ENCODE results near the gene AGBL4.

AGBL4 gene

GRCh38 chr1:49765034-49765433, 258.7 kb downstream of the AGBL4 start:
- TF ChIP-seq MAX (IDR thresholded peaks at IDR 0.05), result no peak
- no peak for TF ChIP-seq REST (IDR thresholded peaks at IDR 0.05; ENCODE audit: low read depth)
- TF ChIP-seq EP300 (IDR thresholded peaks at IDR 0.05; ENCODE audit: borderline replicate concordance), result no peak
- no peak for TF ChIP-seq TCF12 (IDR thresholded peaks at IDR 0.05; ENCODE audit: low read depth)
- no peak for TF ChIP-seq TEAD4 (IDR thresholded peaks at IDR 0.05)
- TF ChIP-seq RAD21 (IDR thresholded peaks at IDR 0.05; ENCODE audit: low read depth), result no peak
- TF ChIP-seq USF1 (IDR thresholded peaks at IDR 0.05), result no peak
- no peak for TF ChIP-seq NFIC (IDR thresholded peaks at IDR 0.05)
- no peak for TF ChIP-seq TAF1 (IDR thresholded peaks at IDR 0.05; ENCODE audit: low read depth)

GRCh38 chr1:49728377-49728776, 295.4 kb downstream of the AGBL4 start:
- TF ChIP-seq FOXM1 (IDR thresholded peaks at IDR 0.05; ENCODE audit: borderline replicate concordance, low read depth), result no peak
- TF ChIP-seq EP300 (IDR thresholded peaks at IDR 0.05; ENCODE audit: borderline replicate concordance), result no peak
- no peak for TF ChIP-seq TEAD4 (IDR thresholded peaks at IDR 0.05)
- TF ChIP-seq CREB1 (IDR thresholded peaks at IDR 0.05; ENCODE audit: low read depth), result no peak
- TF ChIP-seq TAF1 (IDR thresholded peaks at IDR 0.05; ENCODE audit: low read depth), result no peak
- TF ChIP-seq MAX (IDR thresholded peaks at IDR 0.05), result no peak
- TF ChIP-seq ZBTB7A (IDR thresholded peaks at IDR 0.05; ENCODE audit: low read depth), result no peak
- TF ChIP-seq RAD21 (IDR thresholded peaks at IDR 0.05; ENCODE audit: low read depth), result no peak
- no peak for TF ChIP-seq YY1 (IDR thresholded peaks at IDR 0.05; ENCODE audit: low read depth)
- TF ChIP-seq CEBPB (IDR thresholded peaks at IDR 0.05), result no peak
- no peak for TF ChIP-seq EGR1 (IDR thresholded peaks at IDR 0.05)
- no peak for TF ChIP-seq USF1 (IDR thresholded peaks at IDR 0.05)
- TF ChIP-seq NFIC (IDR thresholded peaks at IDR 0.05), result no peak
- TF ChIP-seq TCF12 (IDR thresholded peaks at IDR 0.05; ENCODE audit: low read depth), result no peak
- no peak for TF ChIP-seq REST (IDR thresholded peaks at IDR 0.05; ENCODE audit: low read depth)

GRCh38 chr1:49723662-49724061, 300.1 kb downstream of the AGBL4 start:
- TF ChIP-seq TAF1 (IDR thresholded peaks at IDR 0.05; ENCODE audit: low read depth), result no peak
- no peak for TF ChIP-seq TEAD4 (IDR thresholded peaks at IDR 0.05)
- TF ChIP-seq FOXM1 (IDR thresholded peaks at IDR 0.05; ENCODE audit: borderline replicate concordance, low read depth), result no peak
- TF ChIP-seq TCF12 (IDR thresholded peaks at IDR 0.05; ENCODE audit: low read depth), result no peak
- no peak for TF ChIP-seq ZBTB7A (IDR thresholded peaks at IDR 0.05; ENCODE audit: low read depth)
- no peak for TF ChIP-seq MAX (IDR thresholded peaks at IDR 0.05)
- TF ChIP-seq RAD21 (IDR thresholded peaks at IDR 0.05; ENCODE audit: low read depth), result no peak
- no peak for TF ChIP-seq CREB1 (IDR thresholded peaks at IDR 0.05; ENCODE audit: low read depth)
- TF ChIP-seq EP300 (IDR thresholded peaks at IDR 0.05; ENCODE audit: borderline replicate concordance), result no peak
- no peak for TF ChIP-seq YY1 (IDR thresholded peaks at IDR 0.05; ENCODE audit: low read depth)
- TF ChIP-seq CEBPB (IDR thresholded peaks at IDR 0.05), result no peak
- no peak for TF ChIP-seq USF1 (IDR thresholded peaks at IDR 0.05)
- TF ChIP-seq NFIC (IDR thresholded peaks at IDR 0.05), result no peak
- no peak for TF ChIP-seq REST (IDR thresholded peaks at IDR 0.05; ENCODE audit: low read depth)
- no peak for TF ChIP-seq EGR1 (IDR thresholded peaks at IDR 0.05)

GRCh38 chr1:49694251-49694827, 329.4 kb downstream of the AGBL4 start:
- no peak for TF ChIP-seq CEBPB (IDR thresholded peaks at IDR 0.05)
- TF ChIP-seq MAX (IDR thresholded peaks at IDR 0.05), result no peak
- TF ChIP-seq REST (IDR thresholded peaks at IDR 0.05; ENCODE audit: low read depth), result no peak
- no peak for TF ChIP-seq RAD21 (IDR thresholded peaks at IDR 0.05; ENCODE audit: low read depth)
- TF ChIP-seq CREB1 (IDR thresholded peaks at IDR 0.05; ENCODE audit: low read depth), result no peak
- no peak for TF ChIP-seq EGR1 (IDR thresholded peaks at IDR 0.05)
- TF ChIP-seq TAF1 (IDR thresholded peaks at IDR 0.05; ENCODE audit: low read depth), result no peak
- no peak for TF ChIP-seq ZBTB7A (IDR thresholded peaks at IDR 0.05; ENCODE audit: low read depth)
- TF ChIP-seq YY1 (IDR thresholded peaks at IDR 0.05; ENCODE audit: low read depth), result no peak
- no peak for TF ChIP-seq TCF12 (IDR thresholded peaks at IDR 0.05; ENCODE audit: low read depth)
- no peak for TF ChIP-seq EP300 (IDR thresholded peaks at IDR 0.05; ENCODE audit: borderline replicate concordance)
- TF ChIP-seq FOXM1 (IDR thresholded peaks at IDR 0.05; ENCODE audit: borderline replicate concordance, low read depth), result no peak
- TF ChIP-seq USF1 (IDR thresholded peaks at IDR 0.05), result no peak
- no peak for TF ChIP-seq TEAD4 (IDR thresholded peaks at IDR 0.05)
- no peak for TF ChIP-seq NFIC (IDR thresholded peaks at IDR 0.05)

Measured in Ishikawa (cell line).